AG20443 (cell line): Measurements from ENCODE around the gene SPAG17.
"Not testable (repeated sequence)": the region's sequence is repeated elsewhere in the genome, so short reads cannot be mapped to it uniquely, and the experiment has no call there.

Experiments used
- DNase-seq: peaks from one replicate; pipeline ENCODE4 v3.0.0; 2012; ENCODE audit warnings: low spot score, mixed read lengths

The SPAG17 gene

GRCh38 chr1:117976381-117976780 is 208.6 kb downstream of the SPAG17 start:
- no peak for DNase-seq

GRCh38 chr1:117971777-117972176 is 213.3 kb downstream of the SPAG17 start:
- no peak for DNase-seq

- no peak for DNase-seq
Observed at GRCh38 chr1:117970252-117970651, 214.8 kb downstream of the SPAG17 start.

GRCh38 chr1:117967881-117968280 is 217.1 kb downstream of the SPAG17 start:
- DNase-seq = no peak

GRCh38 chr1:117967477-117967876 is 217.6 kb downstream of the SPAG17 start:
- peak; percentile 37 for DNase-seq

- DNase-seq = no peak
Observed at GRCh38 chr1:117964290-117965038, 220.6 kb downstream of the SPAG17 start.

- no peak for DNase-seq
Observed at GRCh38 chr1:117959364-117959763, 225.7 kb downstream of the SPAG17 start.

- no peak for DNase-seq
Observed at GRCh38 chr1:117952386-117952785, 232.6 kb downstream of the SPAG17 start.

- peak; percentile 6 for DNase-seq
Observed at GRCh38 chr1:117942293-117942692, 242.7 kb downstream of the SPAG17 start.

- no peak for DNase-seq
Observed at GRCh38 chr1:117933769-117934168, 251.3 kb downstream of the SPAG17 start.

GRCh38 chr1:117932576-117932975 is 252.5 kb downstream of the SPAG17 start:
- DNase-seq = no peak

- DNase-seq = no peak
Observed at GRCh38 chr1:117930484-117930883, 254.5 kb downstream of the SPAG17 start.

- no peak for DNase-seq
Observed at GRCh38 chr1:117930173-117930447, 254.9 kb downstream of the SPAG17 start.

- DNase-seq = peak; percentile 96
Observed at GRCh38 chr1:117929343-117930172, 255.5 kb downstream of the SPAG17 start, which contains the start of the genes GDAP2 and WDR3. Gene GDAP2, minus strand, starts transcription at chr1:117929621. Its CDS starts 9,264 bp downstream, at chr1:117920357. Gene WDR3, plus strand, starts transcription at chr1:117929739. Its CDS starts 3,581 bp downstream, at chr1:117933320.

GRCh38 chr1:117928881-117929342 is 256.1 kb downstream of the SPAG17 start:
- peak; percentile 74 for DNase-seq

GRCh38 chr1:117925981-117926380 is 259.0 kb downstream of the SPAG17 start:
- no peak for DNase-seq

- not testable (repeated sequence) for DNase-seq
Observed at GRCh38 chr1:117922717-117923116, 262.3 kb downstream of the SPAG17 start.

GRCh38 chr1:117921991-117922390 is 263.0 kb downstream of the SPAG17 start:
- DNase-seq = no peak

- DNase-seq = no peak
Observed at GRCh38 chr1:117919376-117919775, 265.7 kb downstream of the SPAG17 start.

- DNase-seq = no peak
Observed at GRCh38 chr1:117911051-117911450, 274.0 kb downstream of the SPAG17 start.

GRCh38 chr1:117905019-117905418 is 280.0 kb downstream of the SPAG17 start:
- DNase-seq = no peak

GRCh38 chr1:117904485-117904884 is 280.5 kb downstream of the SPAG17 start:
- no peak for DNase-seq
